Renal cortex interstitium (tissue), 15 donors: ENCODE data around the gene LYRM4. TPM values are rescaled to one million over a fixed set of nuclear protein-coding genes. Genes with fewer than 3 reads are reported as not detected.

ENCODE experiments used
- DNase-seq, 11 donors: peaks; one replicate each; pipeline ENCODE4 v3.0.0-alpha.2; 2013; ENCODE audit warnings: low read depth in 9 of 11, low spot score in 4 of 11; ENCODE audit errors: extremely low read depth in 1 of 11
- long read RNA-seq, 16 experiments: transcript quantifications; one replicate each; lab custom pipeline, GENCODE V29; 2026
- polyA plus RNA-seq, 3 donors: library from polyadenylated mRNA; unstranded; fragments of 120-200 nt; gene quantifications; one replicate each; pipeline ENCODE4 v1.2.1, GENCODE V29; 2013; ENCODE audit not compliant: insufficient read length in 3 of 3

Gene LYRM4
- 10 to 100 TPM; 41.8 to 46.0 (median 43.6) TPM for polyA plus RNA-seq
- long read RNA-seq, donor 1, full-length matches to known transcripts, result 46 of 46 reads
- long read RNA-seq, donor 1, partial matches to known transcripts, result 0 of 46 reads
- long read RNA-seq, donor 1, other reads (novel, unspliced or antisense), result 0 of 46 reads
- long read RNA-seq, donor 2, full-length matches to known transcripts, result 34 of 34 reads
- long read RNA-seq, donor 2, partial matches to known transcripts, result 0 of 34 reads
- long read RNA-seq, donor 2, other reads (novel, unspliced or antisense), result 0 of 34 reads
- long read RNA-seq, donor 3, full-length matches to known transcripts, result 57 of 57 reads
- long read RNA-seq, donor 3, partial matches to known transcripts, result 0 of 57 reads
- long read RNA-seq, donor 3, other reads (novel, unspliced or antisense), result 0 of 57 reads
- long read RNA-seq, donor 4, full-length matches to known transcripts, result 28 of 33 reads
- long read RNA-seq, donor 4, partial matches to known transcripts, result 5 of 33 reads
- long read RNA-seq, donor 4, other reads (novel, unspliced or antisense), result 0 of 33 reads
- long read RNA-seq, donor 5, result 0 reads
- long read RNA-seq, donor 6, full-length matches to known transcripts, result 34 of 34 reads
- long read RNA-seq, donor 6, partial matches to known transcripts, result 0 of 34 reads
- long read RNA-seq, donor 6, other reads (novel, unspliced or antisense), result 0 of 34 reads
- long read RNA-seq, donor 7, full-length matches to known transcripts, result 62 of 84 reads
- long read RNA-seq, donor 7, partial matches to known transcripts, result 22 of 84 reads
- long read RNA-seq, donor 7, other reads (novel, unspliced or antisense), result 0 of 84 reads
- long read RNA-seq, donor 8, result 0 reads
- long read RNA-seq, donor 9, full-length matches to known transcripts, result 33 of 33 reads
- long read RNA-seq, donor 9, partial matches to known transcripts, result 0 of 33 reads
- long read RNA-seq, donor 9, other reads (novel, unspliced or antisense), result 0 of 33 reads
- long read RNA-seq, donor 10, full-length matches to known transcripts, result 45 of 61 reads
- long read RNA-seq, donor 10, partial matches to known transcripts, result 16 of 61 reads
- long read RNA-seq, donor 10, other reads (novel, unspliced or antisense), result 0 of 61 reads
- long read RNA-seq, donor 11, full-length matches to known transcripts, result 25 of 25 reads
- long read RNA-seq, donor 11, partial matches to known transcripts, result 0 of 25 reads
- long read RNA-seq, donor 11, other reads (novel, unspliced or antisense), result 0 of 25 reads
- long read RNA-seq, donor 12, full-length matches to known transcripts, result 27 of 27 reads
- long read RNA-seq, donor 12, partial matches to known transcripts, result 0 of 27 reads
- long read RNA-seq, donor 12, other reads (novel, unspliced or antisense), result 0 of 27 reads
- long read RNA-seq, donor 13, result 0 reads
- long read RNA-seq, donor 14, full-length matches to known transcripts, result 47 of 47 reads
- long read RNA-seq, donor 14, partial matches to known transcripts, result 0 of 47 reads
- long read RNA-seq, donor 14, other reads (novel, unspliced or antisense), result 0 of 47 reads
- long read RNA-seq, donor 15, full-length matches to known transcripts, result 13 of 13 reads
- long read RNA-seq, donor 15, partial matches to known transcripts, result 0 of 13 reads
- long read RNA-seq, donor 15, other reads (novel, unspliced or antisense), result 0 of 13 reads
- long read RNA-seq, donor 16, full-length matches to known transcripts, result 104 of 104 reads
- long read RNA-seq, donor 16, partial matches to known transcripts, result 0 of 104 reads
- long read RNA-seq, donor 16, other reads (novel, unspliced or antisense), result 0 of 104 reads

DNA sequence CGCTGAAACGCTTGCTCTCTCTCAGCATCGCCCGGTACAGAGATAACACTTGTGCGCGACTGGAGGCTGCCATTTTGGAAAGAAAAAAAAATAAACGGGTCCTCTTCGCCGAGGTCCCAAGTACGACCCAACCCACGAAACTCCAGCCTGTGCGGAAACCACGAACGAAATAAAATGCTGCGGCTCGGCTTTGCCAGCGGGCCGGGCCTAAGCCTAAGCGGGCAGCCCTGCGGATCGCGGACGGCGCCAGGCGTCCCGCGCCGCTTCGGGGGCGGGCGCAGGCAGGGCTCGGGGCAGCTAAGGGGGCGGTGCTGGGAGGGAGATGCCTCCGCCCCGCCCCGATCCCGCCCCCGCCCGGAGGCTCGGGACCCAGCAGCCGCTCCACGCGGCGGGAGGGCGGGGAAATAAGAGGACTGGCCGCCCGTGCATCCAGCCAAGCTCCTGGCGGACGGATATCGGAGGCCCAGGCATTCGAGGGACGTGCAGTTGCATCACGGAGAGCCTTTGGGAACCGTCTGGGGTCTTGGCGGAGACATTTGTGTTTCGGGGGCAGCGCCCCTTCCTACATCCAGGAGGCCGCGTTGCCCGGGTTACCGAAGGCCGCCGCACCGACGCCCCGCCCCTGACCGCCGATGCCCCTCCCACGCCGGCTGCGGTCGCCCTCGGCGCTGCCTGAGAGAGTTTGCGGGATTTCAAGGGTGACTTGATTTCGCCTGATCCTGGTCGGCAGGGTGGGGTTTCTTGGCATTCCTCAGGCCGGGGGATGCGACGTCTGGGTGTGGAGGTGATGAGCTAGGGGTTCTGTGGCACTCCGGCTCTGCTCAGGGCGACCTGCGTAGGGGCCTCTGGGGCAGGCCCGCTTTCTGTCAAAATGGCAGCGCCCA is at the start of gene LYRM4, which contains the start of gene FARS2:
Gene LYRM4, minus strand, starts transcription at position 290 of the 884 bp plus-strand sequence. Its CDS starts 217 bp downstream, at position 73.
Gene FARS2, plus strand, starts transcription at position 853 of the 884 bp plus-strand sequence.
- DNase-seq, result peak; percentile 76 to 95 (median 88)

DNA sequence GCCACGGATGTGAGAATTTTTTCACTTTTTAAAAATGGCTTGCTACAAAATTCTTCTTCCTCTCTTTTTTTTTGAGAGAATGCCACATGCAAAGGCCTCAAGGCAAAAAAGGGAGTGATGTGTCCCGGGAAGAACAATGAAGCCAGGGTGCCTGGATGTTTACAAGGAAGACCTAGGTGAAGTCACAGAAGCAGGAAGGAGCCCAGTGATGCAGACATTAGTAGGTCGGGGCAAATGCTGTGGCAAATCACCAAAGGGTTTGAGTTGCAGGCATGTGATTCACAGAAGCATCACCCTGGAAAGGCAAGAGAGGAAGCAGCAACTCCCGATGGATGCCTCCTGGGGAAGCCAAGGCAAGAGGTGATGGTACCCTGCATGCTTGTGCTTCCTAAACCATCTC is 47.3 kb upstream of the LYRM4 start:
- DNase-seq, result no peak

DNA sequence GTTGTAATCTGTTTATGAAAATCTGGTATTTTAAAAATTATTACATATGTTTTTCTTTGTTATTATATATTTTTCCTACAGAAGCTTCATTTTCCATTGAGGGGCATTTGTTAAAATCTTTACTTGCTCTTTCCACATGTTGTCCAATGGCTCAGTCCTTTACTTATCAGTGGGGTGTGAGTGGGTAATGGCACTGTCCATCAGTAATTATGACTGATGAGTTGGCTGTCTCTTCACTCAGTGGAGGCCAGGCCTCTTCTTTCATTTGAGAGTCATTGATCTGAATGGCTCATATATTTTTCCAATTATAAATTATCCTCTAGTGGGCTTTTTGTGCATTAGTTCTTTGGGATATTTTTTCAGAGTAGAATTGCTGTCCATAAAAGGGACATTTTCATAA is 46.3 kb upstream of the LYRM4 start:
- DNase-seq, result no peak

DNA sequence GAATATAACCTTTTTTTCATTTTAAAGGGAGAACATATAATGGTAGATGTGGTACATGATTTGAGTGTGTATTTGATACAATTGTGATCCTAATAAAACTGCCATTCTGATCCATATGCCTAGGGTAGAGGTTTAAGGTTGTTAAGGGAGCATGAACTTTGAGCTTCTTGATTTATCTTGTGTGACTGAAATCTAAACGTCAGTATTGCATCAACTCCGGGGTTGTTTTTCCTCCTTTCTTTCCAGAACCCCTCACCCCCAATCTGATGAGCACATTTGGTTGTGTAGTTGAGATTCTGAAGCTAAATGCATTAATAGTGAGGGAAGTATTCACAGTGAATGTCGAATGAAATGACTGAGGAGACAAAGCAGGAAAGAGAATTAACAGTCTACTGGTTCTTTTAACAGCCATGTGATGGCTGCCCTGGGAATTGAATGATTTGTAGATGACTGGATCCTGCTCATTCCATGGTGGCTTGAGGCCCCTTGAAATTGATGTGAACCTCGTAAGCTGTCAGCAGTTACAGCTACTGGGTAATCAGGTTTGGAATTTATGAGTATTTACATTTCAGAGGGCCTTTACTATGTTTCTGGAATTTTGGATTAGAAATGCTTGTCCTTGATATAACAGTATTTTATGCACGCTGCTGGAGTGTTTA is 45.3 kb upstream of the LYRM4 start:
- peak in 3 of 11 donors; percentile 43 to 57 (median 46) for DNase-seq

DNA sequence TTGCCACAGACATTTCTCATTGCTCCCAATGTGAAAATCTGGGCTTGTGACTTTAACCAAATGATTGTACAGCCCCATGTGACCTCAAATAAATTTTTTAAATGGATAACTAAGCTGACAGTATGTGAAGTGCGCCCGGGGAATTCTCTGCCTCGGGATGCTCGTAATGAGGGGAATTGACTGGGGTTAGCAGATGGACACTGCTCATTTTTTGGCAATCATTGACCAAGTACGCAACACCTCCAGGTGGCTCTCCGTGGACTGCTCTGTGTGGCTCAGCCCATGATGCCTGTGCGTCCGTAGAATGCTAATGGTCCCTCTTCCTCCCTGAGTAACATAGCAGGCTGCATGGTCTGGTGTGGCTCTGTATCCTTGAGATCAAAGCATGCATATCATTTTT is 42.9 kb upstream of the LYRM4 start:
- DNase-seq, result no peak

DNA sequence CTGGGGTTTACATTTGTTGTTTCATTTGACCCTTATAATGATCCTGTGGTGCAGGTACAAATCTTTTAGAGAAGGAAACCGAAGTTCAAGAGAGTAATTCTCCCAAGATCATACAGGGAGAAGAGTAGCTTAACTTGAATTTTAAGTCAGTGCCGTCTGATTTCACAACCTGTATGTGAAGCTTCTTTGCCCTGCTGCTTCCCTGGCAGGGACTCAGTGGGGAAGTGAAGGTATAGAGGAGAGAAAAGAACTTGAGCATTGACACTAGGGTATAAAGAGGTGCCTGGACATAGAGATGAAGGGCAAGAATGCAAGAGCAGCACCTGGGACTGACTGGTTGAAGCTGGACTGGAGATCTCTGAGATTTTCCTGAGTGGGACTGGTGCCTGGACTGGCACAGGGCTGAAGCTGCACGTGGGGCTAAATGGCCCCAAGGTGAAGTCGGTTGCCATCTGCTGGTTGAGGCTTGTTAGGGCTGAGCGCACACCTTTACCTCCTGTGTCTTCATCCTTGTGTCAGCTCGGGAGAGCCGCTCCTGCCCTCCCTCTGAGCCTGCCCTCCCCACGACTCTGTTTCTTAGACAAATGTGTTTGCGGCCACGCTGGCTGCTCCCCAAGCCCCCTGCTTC is 42.4 kb upstream of the LYRM4 start:
- DNase-seq, result peak in 1 of 11 donors; percentile 36

DNA sequence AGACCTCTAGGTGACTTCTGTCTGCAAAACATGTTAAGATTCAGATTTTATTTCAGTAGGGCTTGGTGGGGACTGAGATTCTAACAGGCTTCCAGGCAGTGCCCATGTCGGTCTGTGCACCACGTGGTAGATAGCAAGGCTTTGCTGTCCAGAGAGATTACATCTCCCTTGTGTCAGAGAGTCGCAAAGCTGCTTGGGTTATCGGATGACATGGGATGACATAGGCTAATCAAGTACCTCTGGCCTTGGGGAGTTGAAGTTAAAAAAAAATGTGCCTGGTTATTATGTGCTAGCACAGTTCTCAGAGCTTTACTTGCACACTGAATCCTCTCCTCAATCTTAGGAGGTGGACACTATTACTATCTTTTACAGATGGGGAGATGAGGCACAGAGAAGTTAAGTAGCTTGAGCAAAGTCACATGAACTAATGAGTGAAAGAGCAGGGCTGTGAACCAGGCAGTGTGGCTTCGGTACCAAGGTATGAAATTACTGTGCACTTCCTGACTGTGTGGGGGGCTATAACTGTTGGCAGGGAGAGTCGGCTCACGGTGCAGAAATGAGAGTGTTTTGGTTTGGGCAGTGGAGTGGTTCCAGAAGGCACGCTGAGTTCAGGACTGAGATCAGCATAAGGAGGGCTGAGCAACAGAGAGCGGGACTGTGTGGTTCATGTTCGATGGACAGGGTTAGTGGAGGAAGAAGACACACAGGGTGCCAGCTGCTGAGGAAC is 41.6 kb upstream of the LYRM4 start:
- no peak for DNase-seq

DNA sequence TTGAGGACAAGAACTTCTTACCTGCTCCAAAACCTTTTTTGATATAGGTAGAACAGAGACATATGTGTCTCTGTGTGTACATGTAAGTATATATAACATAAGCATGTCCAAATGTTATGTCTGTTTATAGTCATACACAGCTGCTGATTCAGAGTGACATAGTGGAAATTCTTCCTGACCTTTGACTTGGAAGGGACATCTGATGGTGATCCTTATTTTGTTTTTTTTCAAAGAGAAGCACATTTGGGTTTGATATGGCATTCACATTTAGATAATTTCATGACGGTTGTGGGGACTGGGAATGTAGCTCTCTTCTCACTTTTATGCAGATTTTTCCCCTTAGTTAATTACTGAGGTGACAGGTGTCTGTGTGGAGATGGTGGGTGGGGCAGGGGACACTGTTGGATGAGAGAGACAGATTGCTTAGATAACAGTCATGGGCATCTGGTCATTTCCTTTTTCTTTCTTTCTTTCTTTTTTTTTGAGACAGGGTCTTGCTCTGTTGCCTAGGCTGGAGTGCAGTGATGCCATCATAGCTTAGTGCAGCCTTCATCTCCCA is 39.5 kb upstream of the LYRM4 start:
- no peak for DNase-seq

DNA sequence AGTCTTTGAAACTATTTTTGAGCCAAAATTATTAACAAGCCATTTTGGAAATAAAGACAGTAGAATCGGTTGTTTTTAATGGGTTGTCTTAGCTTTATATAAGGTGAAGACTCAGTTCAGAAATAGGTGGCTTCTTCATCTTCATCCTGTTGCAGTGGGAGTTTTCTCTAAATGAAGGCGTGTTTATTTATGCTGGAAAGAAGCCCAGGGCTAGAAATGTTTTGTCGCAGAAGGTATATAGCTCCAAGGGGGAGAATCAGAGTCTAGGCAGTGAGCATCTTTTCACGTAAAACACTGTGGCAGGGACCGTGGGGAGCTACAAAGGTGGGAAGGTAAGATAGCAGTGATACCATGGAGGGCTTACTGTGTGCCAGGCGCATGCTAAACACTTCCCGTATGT is 34.9 kb upstream of the LYRM4 start:
- DNase-seq, result no peak

DNA sequence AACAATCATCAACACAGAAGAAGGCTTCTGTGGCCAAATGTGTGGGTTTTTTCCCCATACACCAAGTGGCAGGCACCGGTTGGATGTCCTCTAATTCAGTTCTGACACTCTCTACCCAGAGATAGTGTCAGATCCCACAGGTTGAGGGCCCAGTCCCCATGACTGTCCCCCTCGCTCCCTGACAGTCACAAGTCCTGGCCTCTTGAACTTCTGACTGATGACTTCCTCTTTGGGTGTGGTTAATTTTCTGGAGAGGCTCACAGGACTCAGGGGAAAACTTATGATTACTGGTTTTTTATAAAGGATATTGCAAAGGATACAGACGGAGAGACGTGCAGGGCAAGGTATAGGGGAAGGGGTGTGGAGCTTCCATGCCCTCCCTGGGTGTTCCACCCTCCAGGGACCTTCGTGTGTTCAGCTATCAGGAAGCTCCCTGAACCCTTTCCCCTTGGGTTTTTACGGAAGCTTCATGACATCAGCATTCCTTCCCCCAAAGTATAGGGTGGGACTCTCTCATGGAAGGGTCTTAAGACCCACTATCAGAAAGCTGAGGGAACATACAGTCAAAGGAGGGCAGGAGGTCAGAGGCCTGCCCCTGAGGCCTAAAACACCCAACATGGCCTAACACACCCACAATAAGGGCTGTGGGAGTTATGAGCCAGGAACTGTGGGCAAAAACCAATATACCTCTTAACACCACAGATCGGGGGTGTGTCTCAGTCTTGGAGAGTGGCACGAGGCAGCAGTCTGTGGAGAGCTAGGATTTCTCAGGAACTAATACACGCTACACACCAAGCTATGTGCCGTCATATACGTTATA is 33.9 kb upstream of the LYRM4 start:
- no peak for DNase-seq

DNA sequence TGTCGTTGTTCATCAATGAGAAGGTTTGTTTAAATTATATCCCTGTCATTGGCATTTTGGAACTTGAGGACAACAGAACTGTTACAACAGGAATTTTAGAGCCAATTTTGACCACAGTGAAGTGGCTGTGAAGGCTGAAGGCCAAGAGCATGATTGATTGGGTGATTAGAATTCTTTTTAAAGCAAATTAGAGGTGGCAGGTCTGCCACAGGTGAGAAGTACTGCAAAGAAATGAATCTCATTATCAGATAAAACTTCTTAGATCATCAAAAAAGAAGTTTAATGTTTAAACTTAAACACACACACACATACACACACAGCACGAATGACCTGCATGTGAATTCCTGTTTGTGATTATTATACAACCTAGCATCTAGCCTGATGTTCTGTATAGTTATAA is 32.9 kb upstream of the LYRM4 start:
- no peak for DNase-seq

DNA sequence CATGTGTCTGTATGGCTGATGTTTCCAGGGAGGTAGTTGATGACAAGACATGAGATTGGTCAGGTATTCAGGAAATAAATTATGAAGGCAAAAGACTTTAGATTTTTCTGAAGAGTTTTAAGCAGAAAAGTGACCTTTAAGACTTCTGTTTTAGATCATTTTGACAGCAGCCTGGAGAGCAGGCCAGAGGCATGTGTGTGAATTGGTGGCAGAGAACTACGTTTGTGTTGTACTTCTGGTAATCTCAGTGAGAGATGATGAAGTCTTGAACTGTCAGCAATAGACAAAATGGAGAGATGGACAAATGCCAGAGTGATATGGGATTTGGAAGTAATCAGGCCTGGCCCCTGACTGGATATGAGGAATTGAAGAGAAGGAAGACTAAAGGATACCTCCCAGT is 31.4 kb upstream of the LYRM4 start:
- no peak for DNase-seq

DNA sequence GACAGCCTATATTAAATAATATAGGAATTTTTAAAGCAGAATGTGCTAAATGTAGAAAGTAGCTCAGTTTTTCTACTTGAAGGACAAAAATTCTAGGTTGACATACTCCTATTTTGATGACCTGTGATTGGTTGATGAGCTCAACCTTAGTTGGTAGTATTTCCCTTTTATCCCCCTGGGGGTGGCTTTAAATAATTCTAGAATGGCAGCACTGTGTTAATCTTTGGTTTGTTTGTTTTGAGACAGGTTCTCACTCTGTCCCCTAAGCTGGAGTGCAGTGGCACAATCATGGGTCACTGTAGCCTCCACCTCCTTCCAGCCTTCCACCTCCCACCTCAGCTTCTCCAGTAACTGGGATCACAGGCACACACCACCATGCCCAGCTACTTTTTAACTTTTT is 29.8 kb upstream of the LYRM4 start:
- no peak for DNase-seq

DNA sequence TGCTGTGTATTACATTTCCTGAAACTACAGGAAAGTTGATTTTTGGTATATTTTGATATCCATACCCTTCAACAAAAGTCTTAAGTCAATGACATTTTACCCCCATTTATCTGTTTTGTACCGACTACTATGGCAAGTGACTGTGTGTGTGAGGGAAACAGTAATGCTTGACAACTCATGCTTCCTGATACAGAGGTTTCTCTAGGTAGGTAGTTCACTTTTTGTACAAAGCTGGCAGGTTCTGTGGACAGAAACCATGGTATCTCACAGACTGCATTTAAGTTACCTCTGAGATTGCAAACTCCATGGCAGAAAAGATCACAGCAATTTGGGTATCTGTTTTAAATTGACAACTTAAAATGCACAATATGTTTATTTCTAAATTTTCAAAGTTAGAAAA is 29.3 kb upstream of the LYRM4 start:
- no peak for DNase-seq

DNA sequence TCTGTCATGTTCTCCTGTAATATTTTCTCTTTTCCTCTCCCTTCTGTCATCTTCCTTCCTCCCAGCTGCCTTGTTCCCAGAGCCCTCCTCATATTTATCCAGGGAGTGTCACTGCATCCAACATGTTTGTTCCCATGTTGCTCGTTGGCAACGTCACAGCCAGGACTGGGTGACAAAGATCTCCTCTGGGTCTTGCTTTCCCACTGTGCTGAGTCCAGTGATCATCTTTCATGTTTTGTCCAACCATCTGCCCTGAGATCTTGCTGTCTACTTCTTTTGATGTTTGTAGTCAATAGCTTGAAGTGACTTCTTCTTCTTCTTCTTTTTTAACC is 27.2 kb upstream of the LYRM4 start:
- DNase-seq, result no peak
